HCT116 (cell line): ENCODE data around the gene SLC2A1. TPM values are rescaled to one million over a fixed set of nuclear protein-coding genes. Genes with fewer than 3 reads are reported as not detected.

ENCODE experiments used
- ATAC-seq: fragments of 200-7000 bp; cut with Tn5 transposase; 2 replicates; pipeline ENCODE4 v1.9.1; 2020; ENCODE audit warnings: mild to moderate bottlenecking, moderate library complexity
- BruUV-seq: library from RNA; stranded (reverse); fragments of 400-500 nt; replicated peaks from 2 replicates; lab custom pipeline; 2021; lab: Mats Ljungman, UMichigan
- CTCF ChIA-PET: fragments of 300-600 bp; sonication (Branson Sonifier 250); formaldehyde crosslinking; loops from one replicate; lab custom pipeline; 2021; ENCODE audit warnings: antibody characterized with exemption; lab: Charles Lee
- POLR2A ChIA-PET: fragments of 300-600, 350-600 bp; sonication (Branson Sonifier 250); formaldehyde crosslinking; loops from one replicate; lab custom pipeline; 2021; ENCODE audit warnings: antibody characterized with exemption; lab: Charles Lee
- RAD21 ChIA-PET, 2 experiments: fragments of 300-600 bp; sonication (Branson Sonifier 250); formaldehyde crosslinking; loops; one replicate each; lab custom pipeline; 2023; ENCODE audit warnings: low total read pairs in 2 of 2; ENCODE audit not compliant: uncharacterized antibody in 2 of 2, unreplicated experiment in 2 of 2, low non-redundant PET in 1 of 2; lab: Charles Lee
- DNase-seq: peaks from one replicate; pipeline ENCODE4 v3.0.0-alpha.2; 2010; ENCODE audit warnings: low read depth, low spot score
- H2AFZ ChIP-seq: fragments of 200-600 bp; shearing (Covaris generic), sonication (generic); 2 replicates; pipeline ENCODE4 v1.6.1; 2017; ENCODE audit warnings: low read depth, mixed run types, mixed read lengths, antibody characterized with exemption, low read length; ENCODE audit not compliant: poor library complexity, severe bottlenecking
- H3K27ac ChIP-seq: 2 replicates; pipeline ENCODE4 v1.5.1; 2012; ENCODE audit warnings: low read depth, low read length
- H3K27me3 ChIP-seq: fragments of 200-600 bp; sonication (generic); 2 replicates; pipeline ENCODE4 v1.6.1; 2016; ENCODE audit warnings: mixed run types, low read length, mixed read lengths; ENCODE audit not compliant: insufficient read depth
- H3K36me3 ChIP-seq, 2 experiments: fragments of 200-500 bp in 1 of 2; fragments of 200-600 bp in 1 of 2; sonication (Bioruptor generic) in 1 of 2; sonication (generic) in 1 of 2; 2 replicates each; pipeline versions ENCODE4 v1.5.1 to v1.6.1; 2014 to 2016; ENCODE audit warnings: low read length in 2 of 2, inconsistent platforms in 1 of 2, mixed read lengths in 1 of 2, mixed run types in 1 of 2; ENCODE audit not compliant: insufficient read depth in 2 of 2, control insufficient read depth in 1 of 2
- H3K4me1 ChIP-seq, 2 experiments: fragments of 200-600 bp in 1 of 2; sonication (generic) in 1 of 2; 2 replicates each; pipeline versions ENCODE4 v1.5.1 to v1.6.1; 2012 to 2017; ENCODE audit warnings: low read length in 2 of 2, inconsistent platforms in 1 of 2, mild to moderate bottlenecking in 1 of 2, mixed read lengths in 1 of 2, mixed run types in 1 of 2, moderate library complexity in 1 of 2; ENCODE audit not compliant: insufficient read depth in 2 of 2, control insufficient read depth in 1 of 2
- H3K4me2 ChIP-seq: fragments of 200-600 bp; sonication (generic); 2 replicates; pipeline ENCODE4 v1.6.1; 2017; ENCODE audit warnings: mixed run types, low read length, mixed read lengths
- H3K4me3 ChIP-seq, 2 experiments: fragments of 200-600 bp in 1 of 2; sonication (generic) in 1 of 2; replicated peaks in 1 of 2; 2 replicates each; pipeline ENCODE4 v1.5.1; 2011 to 2016; ENCODE audit warnings: low read length in 2 of 2, control low read depth in 1 of 2, low read depth in 1 of 2, mild to moderate bottlenecking in 1 of 2, mixed read lengths in 1 of 2, mixed run types in 1 of 2
- H3K79me2 ChIP-seq: fragments of 200-600 bp; sonication (generic); 2 replicates; pipeline ENCODE4 v1.6.1; 2017; ENCODE audit warnings: mild to moderate bottlenecking, mixed run types, low read length, moderate library complexity, mixed read lengths; ENCODE audit not compliant: insufficient read depth
- H3K9ac ChIP-seq: fragments of 200-600 bp; sonication (generic); 2 replicates; pipeline ENCODE4 v1.6.1; 2016; ENCODE audit warnings: low read length, mixed read lengths
- H3K9me2 ChIP-seq: fragments of 200-600 bp; sonication (generic), shearing (Covaris generic); 2 replicates; pipeline ENCODE4 v1.6.1; 2017; ENCODE audit warnings: mixed run types, mild to moderate bottlenecking, moderate library complexity; ENCODE audit not compliant: insufficient read depth
- H3K9me3 ChIP-seq, 2 experiments: fragments of 200-500 bp in 1 of 2; fragments of 200-600 bp in 1 of 2; sonication (Bioruptor generic) in 1 of 2; sonication (generic) in 1 of 2; 2 replicates each; pipeline ENCODE4 v1.6.1; 2014 to 2017; ENCODE audit warnings: low read length in 2 of 2, mixed read lengths in 2 of 2, inconsistent platforms in 1 of 2, low read depth in 1 of 2, mild to moderate bottlenecking in 1 of 2, mixed run types in 1 of 2, moderate library complexity in 1 of 2; ENCODE audit not compliant: control insufficient read depth in 1 of 2, insufficient read depth in 1 of 2
- H4K20me1 ChIP-seq: fragments of 200-600 bp; sonication (generic), shearing (Covaris generic); 2 replicates; pipeline ENCODE4 v1.6.1; 2017; ENCODE audit warnings: mixed run types, mild to moderate bottlenecking, moderate library complexity; ENCODE audit not compliant: insufficient read depth
- CBX3 ChIP-seq: IDR thresholded peaks from 2 replicates; pipeline ENCODE4 v1.6.1; 2012; ENCODE audit warnings: low read depth
- CEBPB ChIP-seq: IDR thresholded peaks from 2 replicates; pipeline ENCODE4 v1.6.1; 2012; ENCODE audit warnings: low read depth
- CTCF ChIP-seq, 3 experiments: fragments of 200-600 bp in 1 of 3; sonication (generic) in 1 of 3; IDR thresholded peaks in 2 of 3; conservative IDR thresholded peaks in 1 of 3; 2 replicates each; pipeline ENCODE4 v1.5.1; 2012 to 2017; ENCODE audit warnings: low read depth in 2 of 3, low read length in 2 of 3, antibody characterized with exemption in 1 of 3, borderline replicate concordance in 1 of 3, control low read depth in 1 of 3, mild to moderate bottlenecking in 1 of 3, mixed read lengths in 1 of 3, mixed run types in 1 of 3, moderate library complexity in 1 of 3; ENCODE audit not compliant: insufficient read depth in 1 of 3
- ELF1 ChIP-seq: IDR thresholded peaks from 2 replicates; pipeline ENCODE4 v1.6.1; 2012; ENCODE audit warnings: low read depth, borderline replicate concordance
- EZH2 ChIP-seq: fragments of 200-600 bp; sonication (generic); IDR thresholded peaks from 2 replicates; pipeline ENCODE4 v1.6.1; 2017; ENCODE audit warnings: antibody characterized with exemption, mixed run types
- EZH2phosphoT487 ChIP-seq: fragments of 200-600 bp; IDR thresholded peaks from 2 replicates; pipeline ENCODE4 v1.6.1; 2018; ENCODE audit warnings: antibody characterized with exemption, borderline replicate concordance
- JUND ChIP-seq: IDR thresholded peaks from 2 replicates; pipeline ENCODE4 v1.6.1; 2012
- MAX ChIP-seq: IDR thresholded peaks from 2 replicates; pipeline ENCODE4 v1.6.1; 2012
- POLR2A ChIP-seq: IDR thresholded peaks from 2 replicates; pipeline ENCODE4 v1.7.0; 2011; ENCODE audit warnings: borderline replicate concordance; ENCODE audit not compliant: insufficient read depth, insufficient read length; ENCODE audit errors: extremely low read depth
- RAD21 ChIP-seq: IDR thresholded peaks from 2 replicates; pipeline ENCODE4 v1.6.1; 2012; ENCODE audit warnings: low read depth, mild to moderate bottlenecking
- REST ChIP-seq: IDR thresholded peaks from 2 replicates; pipeline ENCODE4 v1.6.1; 2012; ENCODE audit warnings: low read depth
- SIN3A ChIP-seq: IDR thresholded peaks from 2 replicates; pipeline ENCODE4 v1.6.1; 2012; ENCODE audit warnings: low read depth
- SRF ChIP-seq: IDR thresholded peaks from 2 replicates; pipeline ENCODE4 v1.6.1; 2012; ENCODE audit warnings: low read depth
- YY1 ChIP-seq: IDR thresholded peaks from 2 replicates; pipeline ENCODE4 v1.6.1; 2011; ENCODE audit warnings: low read length, low read depth, moderate library complexity, mild to moderate bottlenecking; ENCODE audit not compliant: insufficient replicate concordance; ENCODE audit errors: extremely low read depth
- ZFX ChIP-seq: fragments of 450-650 bp; IDR thresholded peaks from 2 replicates; pipeline ENCODE4 v1.6.1; 2017
- ZNF274 ChIP-seq: fragments of 200-500 bp; sonication (Bioruptor generic); IDR thresholded peaks from 2 replicates; pipeline ENCODE4 v1.6.1; 2014; ENCODE audit warnings: mild to moderate bottlenecking, low read depth, low read length, inconsistent platforms
- intact Hi-C: fragments of 100-400 bp; cut with micrococcal nuclease; formaldehyde crosslinking; loops from 2 replicates; pipeline ENCODE4 v1.10.0; 2022
- total RNA-seq: library from RNA; stranded (reverse); gene quantifications from one replicate; pipeline ENCODE4 v1.2.1, GENCODE V29; 2021; ENCODE audit not compliant: unreplicated experiment

SLC2A1 gene
- total RNA-seq, 1 experiment from 2014 or later = 248 TPM

GRCh38 chr1:42978317-42979035, 19.8 kb upstream of the SLC2A1 start:
- Histone ChIP-seq H3K9me3 (no peaks in the 10 kb centered on the region), H3K27ac (no peak overlapping the region), H3K4me1 (peaks cover 0 to 2% of the 10 kb centered on the region in 2 experiments; a peak in 1 of 4 replicates), H3K4me3 (no peak overlapping the region), H4K20me1 (no peaks in the 10 kb centered on the region), H3K4me2 (no peak overlapping the region), H3K79me2 (no peaks in the 10 kb centered on the region), H3K9me2 (no peaks in the 10 kb centered on the region), H2AFZ (no peak overlapping the region), H3K27me3 (no peaks in the 10 kb centered on the region), H3K36me3 (no peaks in the 10 kb centered on the region), H3K9ac (no peak overlapping the region)
- CTCF ChIA-PET = no interaction called here
- POLR2A ChIA-PET = no interaction called here
- RAD21 ChIA-PET = no interaction called here
- no peak for ATAC-seq
- no peak for TF ChIP-seq SIN3A
- TF ChIP-seq REST = no peak
- TF ChIP-seq CTCF (IDR thresholded peaks at IDR 0.05 in 2 of 3, conservative IDR thresholded peaks at IDR 0.05 in 1 of 3; ENCODE audit: borderline replicate concordance in 1 of 3, insufficient read depth in 1 of 3, low read depth in 2 of 3, low read length in 2 of 3) = no peak
- TF ChIP-seq SRF = no peak
- TF ChIP-seq ZFX = no peak
- no peak for TF ChIP-seq EZH2
- no peak for TF ChIP-seq ZNF274
- TF ChIP-seq POLR2A = no peak
- no peak for TF ChIP-seq EZH2phosphoT487
- TF ChIP-seq RAD21 = no peak
- TF ChIP-seq CBX3 = no peak
- TF ChIP-seq MAX = no peak
- TF ChIP-seq JUND = no peak
- no peak for TF ChIP-seq ELF1
- no peak for TF ChIP-seq CEBPB
- TF ChIP-seq YY1 = no peak
- no TSS peak for BruUV-seq
- DNase-seq = no peak
- intact Hi-C loops = no loop called here
